ENCODE data around the gene SLC19A3. TPM values are rescaled to one million over a fixed set of nuclear protein-coding genes. Genes with fewer than 3 reads are reported as not detected.

The SLC19A3 gene
- total and polyA plus RNA-seq, 4 experiments from 2014 or later: not detected

DNA sequence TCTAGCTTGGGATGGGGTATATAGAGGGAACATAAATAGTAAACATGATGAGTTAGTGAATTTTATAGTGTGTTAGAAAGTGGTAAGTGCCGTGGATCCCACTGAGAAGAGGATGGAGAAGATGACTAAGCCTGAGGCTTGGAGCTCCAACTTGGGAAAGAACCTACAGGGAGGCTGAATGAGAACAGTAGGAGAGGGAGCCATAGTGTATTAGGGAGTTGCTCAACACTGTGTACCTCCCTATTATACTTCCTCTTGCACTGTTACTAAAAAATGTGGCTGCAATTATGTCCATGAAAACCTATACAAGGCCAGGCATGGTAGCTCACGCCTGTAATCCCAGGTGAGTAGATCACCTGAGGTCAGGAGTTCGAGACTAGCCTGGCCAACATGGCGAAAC is 2.9 kb upstream of the SLC19A3 start:
- no peaks in the 10 kb centered on the region for H3K9me3 ChIP-seq (ENCODE audit: control insufficient read depth in 1 of 2, low read length in 2 of 2)
- peaks cover 2% of the 10 kb centered on the region for H3K4me1 ChIP-seq (ENCODE audit: insufficient read depth, low read length)
- Mint-ChIP-seq H3K4me3 (no peak overlapping the region), H3K27ac (no peak overlapping the region), H3K27me3 (peaks cover 9 to 30% of the 10 kb centered on the region in 2 donors), H3K4me1 (peaks cover 0 to 7% (median 0%) of the 10 kb centered on the region in 4 donors), H3K36me3 (no peaks in the 10 kb centered on the region), H3K9me3 (no peaks in the 10 kb centered on the region)
- H3K36me3 ChIP-seq (ENCODE audit: insufficient read depth, low read length): no peaks in the 10 kb centered on the region
- no peak overlapping the region for H3K4me3 ChIP-seq (ENCODE audit: low read length in 2 of 2)
- DNase-seq: no peak
- ChIA-PET POLR2A (ENCODE audit: partially characterized antibody) (no interaction called here), CTCF (ENCODE audit: partially characterized antibody) (no interaction called here)
- intact Hi-C loops (cut with micrococcal nuclease): no loop called here
- H3K27me3 ChIP-seq (ENCODE audit: insufficient read depth, low read length): no peaks in the 10 kb centered on the region
- H3K27ac ChIP-seq (ENCODE audit: low read depth, low read length): no peak overlapping the region

DNA sequence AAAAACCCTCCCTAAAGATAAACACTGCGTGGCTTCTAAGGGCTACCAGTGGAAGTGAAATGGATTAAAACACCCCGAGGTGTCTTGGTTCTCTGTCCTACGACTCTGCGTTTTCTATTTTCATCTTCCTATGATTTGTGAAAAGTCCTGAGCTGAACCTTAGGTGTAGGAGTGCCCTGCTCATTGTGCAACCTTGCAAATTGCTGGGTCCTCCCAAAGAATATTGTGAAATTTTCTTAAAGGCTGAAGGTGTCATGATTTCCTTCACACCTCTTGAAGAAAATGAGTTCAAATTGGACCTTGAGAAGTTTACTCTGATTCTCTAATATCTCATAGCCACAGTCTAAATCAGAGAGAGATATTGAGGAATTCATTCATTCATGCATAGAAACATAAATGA is 1.8 kb upstream of the SLC19A3 start:
- H3K27ac Mint-ChIP-seq: no peak overlapping the region
- H3K9me3 ChIP-seq (ENCODE audit: control insufficient read depth in 1 of 2, low read length in 2 of 2): no peaks in the 10 kb centered on the region
- H3K4me1 Mint-ChIP-seq: peaks cover 0 to 7% (median 0%) of the 10 kb centered on the region in 4 donors
- CTCF ChIA-PET (ENCODE audit: partially characterized antibody): no interaction called here
- H3K9me3 Mint-ChIP-seq: no peaks in the 10 kb centered on the region
- H3K27me3 Mint-ChIP-seq: peaks cover 9 to 32% of the 10 kb centered on the region in 2 donors
- no peaks in the 10 kb centered on the region for H3K27me3 ChIP-seq (ENCODE audit: insufficient read depth, low read length)
- DNase-seq: no peak
- no peaks in the 10 kb centered on the region for H3K36me3 ChIP-seq (ENCODE audit: insufficient read depth, low read length)
- intact Hi-C loops (cut with micrococcal nuclease): no loop called here
- H3K4me3 Mint-ChIP-seq: no peak overlapping the region
- peaks cover 2% of the 10 kb centered on the region for H3K4me1 ChIP-seq (ENCODE audit: insufficient read depth, low read length)
- POLR2A ChIA-PET (ENCODE audit: partially characterized antibody): no interaction called here
- no peak overlapping the region for H3K27ac ChIP-seq (ENCODE audit: low read depth, low read length)
- H3K36me3 Mint-ChIP-seq: no peaks in the 10 kb centered on the region
- H3K4me3 ChIP-seq (ENCODE audit: low read length in 2 of 2): no peak overlapping the region

DNA sequence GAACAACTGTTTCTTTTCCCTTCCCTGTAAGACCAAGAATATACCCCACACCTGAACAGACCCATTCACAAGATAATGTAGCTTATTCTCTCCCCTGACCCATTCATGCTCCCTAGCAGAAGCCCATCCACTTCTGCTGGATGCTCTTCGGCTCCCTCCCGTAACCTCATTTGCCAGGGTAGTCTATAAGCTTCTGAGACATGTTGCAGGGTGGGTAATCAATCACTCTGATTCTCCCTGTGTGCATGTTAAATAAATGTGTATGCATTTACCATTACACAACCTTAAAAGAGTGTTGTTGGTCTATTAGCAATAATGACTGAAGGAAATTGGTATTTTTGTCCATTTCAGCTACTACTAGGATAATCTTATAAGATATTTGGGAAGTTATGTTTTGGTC is 1.3 kb downstream of the SLC19A3 start:
- Histone ChIP-seq H3K27ac (ENCODE audit: low read depth, low read length) (no peak overlapping the region), H3K27me3 (ENCODE audit: insufficient read depth, low read length) (no peaks in the 10 kb centered on the region), H3K4me3 (ENCODE audit: low read length in 2 of 2) (no peak overlapping the region), H3K9me3 (ENCODE audit: control insufficient read depth in 1 of 2, low read length in 2 of 2) (no peaks in the 10 kb centered on the region), H3K4me1 (ENCODE audit: insufficient read depth, low read length) (peaks cover 2% of the 10 kb centered on the region), H3K36me3 (ENCODE audit: insufficient read depth, low read length) (no peaks in the 10 kb centered on the region)
- peaks cover 6 to 22% of the 10 kb centered on the region in 2 donors for H3K27me3 Mint-ChIP-seq
- H3K4me3 Mint-ChIP-seq: no peak overlapping the region
- intact Hi-C loops (cut with micrococcal nuclease): no loop called here
- no peaks in the 10 kb centered on the region for H3K36me3 Mint-ChIP-seq
- POLR2A ChIA-PET (ENCODE audit: partially characterized antibody): no interaction called here
- H3K27ac Mint-ChIP-seq: no peak overlapping the region
- H3K4me1 Mint-ChIP-seq: peaks cover 0 to 7% (median 0%) of the 10 kb centered on the region in 4 donors
- CTCF ChIA-PET (ENCODE audit: partially characterized antibody): interaction anchor here (0.9 kb wide), 1 partner anchor 10 kb away, joined by 3 read pairs; no protein-coding TSS in a partner anchor
- DNase-seq: no peak
- H3K9me3 Mint-ChIP-seq: no peaks in the 10 kb centered on the region

DNA sequence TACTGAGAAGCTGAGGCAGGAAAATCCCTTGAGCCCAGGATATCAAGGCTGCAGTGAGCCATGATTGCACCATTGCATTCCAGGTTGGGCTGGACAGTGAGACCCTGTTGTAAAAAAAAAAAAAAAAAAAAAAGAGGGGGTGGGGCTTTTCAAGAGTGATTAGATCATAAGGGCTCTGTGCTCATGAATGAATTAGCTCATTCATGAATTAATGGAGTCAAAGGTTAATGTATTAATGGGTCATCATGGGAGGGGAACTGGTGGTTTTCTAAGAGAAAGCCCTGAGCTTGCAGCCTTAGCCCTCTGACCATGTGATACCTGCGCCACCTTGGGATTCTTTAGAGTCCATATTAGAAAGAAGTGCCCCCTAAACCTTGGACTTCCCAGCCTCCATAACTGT is 4.5 kb downstream of the SLC19A3 start:
- no peak overlapping the region for H3K4me3 Mint-ChIP-seq

DNA sequence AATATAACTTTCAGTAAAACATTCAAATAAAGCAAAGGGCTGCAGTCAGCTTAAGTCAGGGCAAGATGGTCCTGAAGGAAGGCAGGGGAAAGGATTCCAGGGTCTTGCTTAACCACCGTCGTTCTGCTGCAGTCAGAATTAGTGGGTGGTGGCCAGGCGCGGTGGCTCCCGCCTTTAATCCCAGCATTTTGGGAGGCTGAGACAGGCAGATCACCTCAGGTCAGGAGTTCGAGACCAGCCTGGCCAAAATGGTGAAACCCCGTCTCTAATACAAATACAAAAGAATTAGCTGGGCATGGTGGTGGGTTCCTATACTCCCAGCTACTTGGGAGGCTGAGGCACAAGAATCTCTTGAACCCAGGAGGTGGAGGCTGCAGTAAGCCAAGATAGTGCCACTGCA is 6.8 kb downstream of the SLC19A3 start:
- Mint-ChIP-seq H3K4me3 (no peak overlapping the region), H3K36me3 (no peaks in the 10 kb centered on the region), H3K27me3 (peaks cover 6 to 11% of the 10 kb centered on the region in 2 donors), H3K27ac (no peak overlapping the region), H3K9me3 (no peaks in the 10 kb centered on the region), H3K4me1 (no peaks in the 10 kb centered on the region)
- no peaks in the 10 kb centered on the region for H3K4me1 ChIP-seq (ENCODE audit: insufficient read depth, low read length)
- ChIA-PET CTCF (ENCODE audit: partially characterized antibody) (no interaction called here), POLR2A (ENCODE audit: partially characterized antibody) (no interaction called here)
- H3K36me3 ChIP-seq (ENCODE audit: insufficient read depth, low read length): no peaks in the 10 kb centered on the region
- H3K4me3 ChIP-seq (ENCODE audit: low read length in 2 of 2): no peak overlapping the region
- intact Hi-C loops (cut with micrococcal nuclease): no loop called here
- no peaks in the 10 kb centered on the region for H3K27me3 ChIP-seq (ENCODE audit: insufficient read depth, low read length)
- no peak for DNase-seq
- H3K9me3 ChIP-seq (ENCODE audit: control insufficient read depth in 1 of 2, low read length in 2 of 2): no peaks in the 10 kb centered on the region
- no peak overlapping the region for H3K27ac ChIP-seq (ENCODE audit: low read depth, low read length)

More for the DNA sequence above, 4.5 kb downstream of the SLC19A3 start:
- Mint-ChIP-seq H3K27me3 (peaks cover 4 to 17% of the 10 kb centered on the region in 2 donors), H3K27ac (no peak overlapping the region), H3K36me3 (no peaks in the 10 kb centered on the region), H3K9me3 (no peaks in the 10 kb centered on the region), H3K4me1 (peaks cover 0 to 7% (median 0%) of the 10 kb centered on the region in 4 donors)
- ChIA-PET POLR2A (ENCODE audit: partially characterized antibody) (no interaction called here), CTCF (ENCODE audit: partially characterized antibody) (interaction anchor here (0.7 kb wide), 1 partner anchor 10 kb away, joined by 4 read pairs; no protein-coding TSS in a partner anchor)
- no peaks in the 10 kb centered on the region for H3K36me3 ChIP-seq (ENCODE audit: insufficient read depth, low read length)
- intact Hi-C loops (cut with micrococcal nuclease): no loop called here
- H3K4me3 ChIP-seq (ENCODE audit: low read length in 2 of 2): no peak overlapping the region
- no peaks in the 10 kb centered on the region for H3K9me3 ChIP-seq (ENCODE audit: control insufficient read depth in 1 of 2, low read length in 2 of 2)
- H3K4me1 ChIP-seq (ENCODE audit: insufficient read depth, low read length): peaks cover 2% of the 10 kb centered on the region
- H3K27me3 ChIP-seq (ENCODE audit: insufficient read depth, low read length): no peaks in the 10 kb centered on the region
- no peak for DNase-seq
- no peak overlapping the region for H3K27ac ChIP-seq (ENCODE audit: low read depth, low read length)

DNA sequence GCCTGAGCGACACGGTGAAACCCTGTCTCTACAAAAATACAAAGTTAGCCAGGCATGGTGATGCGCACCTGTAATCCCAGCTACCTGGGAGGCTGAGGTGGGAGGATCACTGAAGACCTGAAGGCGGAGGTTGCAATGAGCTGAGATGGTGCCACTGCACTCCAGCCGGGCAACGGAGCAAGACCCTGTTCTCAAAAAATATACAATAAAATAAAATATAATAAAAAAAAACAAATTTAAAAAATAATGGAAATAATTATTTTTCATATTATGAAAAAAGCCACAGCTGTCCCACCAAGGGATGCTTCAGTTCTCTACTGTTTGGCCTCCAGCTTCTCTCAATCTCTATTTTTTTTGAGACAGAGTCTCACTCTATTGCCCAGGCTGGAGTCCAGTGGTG is 10.4 kb downstream of the SLC19A3 start:
- CTCF ChIA-PET (ENCODE audit: partially characterized antibody): interaction anchor here (1.0 kb wide), 1 partner anchor 9 kb away, joined by 3 read pairs; no protein-coding TSS in a partner anchor
- H3K36me3 Mint-ChIP-seq: no peaks in the 10 kb centered on the region
- POLR2A ChIA-PET (ENCODE audit: partially characterized antibody): no interaction called here
- DNase-seq: no peak
- H3K27me3 Mint-ChIP-seq: peaks cover 14 to 20% of the 10 kb centered on the region in 2 donors
- no peak overlapping the region for H3K27ac ChIP-seq (ENCODE audit: low read depth, low read length)
- H3K27ac Mint-ChIP-seq: no peak overlapping the region
- no peaks in the 10 kb centered on the region for H3K4me1 Mint-ChIP-seq
- no peaks in the 10 kb centered on the region for H3K36me3 ChIP-seq (ENCODE audit: insufficient read depth, low read length)
- H3K9me3 Mint-ChIP-seq: no peaks in the 10 kb centered on the region
- no peak overlapping the region for H3K4me3 ChIP-seq (ENCODE audit: low read length in 2 of 2)
- intact Hi-C loops (cut with micrococcal nuclease): no loop called here
- no peaks in the 10 kb centered on the region for H3K27me3 ChIP-seq (ENCODE audit: insufficient read depth, low read length)
- H3K4me3 Mint-ChIP-seq: no peak overlapping the region
- no peaks in the 10 kb centered on the region for H3K9me3 ChIP-seq (ENCODE audit: control insufficient read depth in 1 of 2, low read length in 2 of 2)
- H3K4me1 ChIP-seq (ENCODE audit: insufficient read depth, low read length): no peaks in the 10 kb centered on the region

DNA sequence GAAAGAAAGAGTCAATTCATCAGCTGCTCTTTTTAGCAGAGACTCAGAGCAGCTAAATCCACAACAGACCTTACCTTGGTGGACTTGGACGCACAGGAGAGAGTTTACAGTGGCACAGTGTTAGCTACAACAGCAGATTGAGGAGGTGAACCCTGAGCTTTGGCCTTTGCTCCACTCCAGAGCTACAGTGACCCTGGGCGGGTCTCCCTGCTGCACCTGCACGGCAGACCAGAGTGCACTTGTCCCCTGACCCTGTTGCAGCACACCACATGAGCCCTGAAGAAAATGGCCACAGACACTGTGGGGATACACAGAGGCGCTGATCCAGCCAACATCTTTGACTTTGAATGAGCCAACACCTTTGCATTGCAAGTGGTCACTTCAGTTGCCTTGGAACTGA is 11.0 kb downstream of the SLC19A3 start:
- H3K9me3 ChIP-seq (ENCODE audit: control insufficient read depth in 1 of 2, low read length in 2 of 2): no peaks in the 10 kb centered on the region
- POLR2A ChIA-PET (ENCODE audit: partially characterized antibody): no interaction called here
- H3K36me3 Mint-ChIP-seq: no peaks in the 10 kb centered on the region

DNA sequence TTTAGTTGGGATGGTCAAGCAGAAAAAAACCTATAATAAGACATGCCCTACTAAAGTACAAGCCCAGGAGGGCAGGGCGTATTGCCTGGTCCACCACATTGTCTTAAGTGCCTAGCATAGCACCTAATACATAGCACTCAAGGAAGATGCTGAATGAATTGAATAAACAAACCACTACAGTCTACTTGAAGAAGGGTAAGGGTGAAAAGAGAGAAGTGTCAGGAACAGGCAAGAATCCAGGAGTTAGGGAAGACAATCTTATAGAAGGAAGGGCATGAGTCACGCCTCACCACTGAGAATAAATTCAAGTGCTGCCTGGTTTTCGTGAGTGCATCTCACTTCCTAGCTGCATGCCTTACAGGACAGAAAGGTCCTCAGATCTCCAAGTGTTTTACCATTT is 13.9 kb downstream of the SLC19A3 start:
- ChIA-PET POLR2A (ENCODE audit: partially characterized antibody) (no interaction called here), CTCF (ENCODE audit: partially characterized antibody) (no interaction called here)
- Mint-ChIP-seq H3K9me3 (no peaks in the 10 kb centered on the region), H3K4me3 (no peak overlapping the region), H3K27ac (no peak overlapping the region), H3K4me1 (no peaks in the 10 kb centered on the region), H3K27me3 (peaks cover 19 to 27% of the 10 kb centered on the region in 2 donors), H3K36me3 (no peaks in the 10 kb centered on the region)
- Histone ChIP-seq H3K9me3 (ENCODE audit: control insufficient read depth in 1 of 2, low read length in 2 of 2) (no peaks in the 10 kb centered on the region), H3K27me3 (ENCODE audit: insufficient read depth, low read length) (no peaks in the 10 kb centered on the region), H3K4me3 (ENCODE audit: low read length in 2 of 2) (no peak overlapping the region), H3K4me1 (ENCODE audit: insufficient read depth, low read length) (no peaks in the 10 kb centered on the region), H3K27ac (ENCODE audit: low read depth, low read length) (no peak overlapping the region), H3K36me3 (ENCODE audit: insufficient read depth, low read length) (no peaks in the 10 kb centered on the region)
- DNase-seq: no peak
- intact Hi-C loops (cut with micrococcal nuclease): no loop called here

More for the DNA sequence above, 11.0 kb downstream of the SLC19A3 start:
- Histone ChIP-seq H3K4me3 (ENCODE audit: low read length in 2 of 2) (no peak overlapping the region), H3K4me1 (ENCODE audit: insufficient read depth, low read length) (no peaks in the 10 kb centered on the region), H3K27me3 (ENCODE audit: insufficient read depth, low read length) (no peaks in the 10 kb centered on the region), H3K36me3 (ENCODE audit: insufficient read depth, low read length) (no peaks in the 10 kb centered on the region), H3K27ac (ENCODE audit: low read depth, low read length) (no peak overlapping the region)
- no peak for DNase-seq
- Mint-ChIP-seq H3K9me3 (no peaks in the 10 kb centered on the region), H3K27ac (no peak overlapping the region), H3K4me3 (no peak overlapping the region), H3K27me3 (peaks cover 15 to 20% of the 10 kb centered on the region in 2 donors), H3K4me1 (no peaks in the 10 kb centered on the region)
- intact Hi-C loops (cut with micrococcal nuclease): no loop called here
- CTCF ChIA-PET (ENCODE audit: partially characterized antibody): interaction anchor here (1.0 kb wide), 1 partner anchor 9 kb away, joined by 3 read pairs; no protein-coding TSS in a partner anchor
